HCT116 (cell line): Measurements from ENCODE around the gene RXFP4. TPM values are rescaled to one million over a fixed set of nuclear protein-coding genes. Genes with fewer than 3 reads are reported as not detected.

Source experiments
- ATAC-seq: fragments of 200-7000 bp; cut with Tn5 transposase; 2 replicates; pipeline ENCODE4 v1.9.1; 2020; ENCODE audit warnings: mild to moderate bottlenecking, moderate library complexity
- BruUV-seq: library from RNA; stranded (reverse); fragments of 400-500 nt; replicated peaks from 2 replicates; lab custom pipeline; 2021; lab: Mats Ljungman, UMichigan
- CTCF ChIA-PET: fragments of 300-600 bp; sonication (Branson Sonifier 250); formaldehyde crosslinking; loops from one replicate; lab custom pipeline; 2021; ENCODE audit warnings: antibody characterized with exemption; lab: Charles Lee
- POLR2A ChIA-PET: fragments of 300-600, 350-600 bp; sonication (Branson Sonifier 250); formaldehyde crosslinking; loops from one replicate; lab custom pipeline; 2021; ENCODE audit warnings: antibody characterized with exemption; lab: Charles Lee
- RAD21 ChIA-PET, 2 experiments: fragments of 300-600 bp; sonication (Branson Sonifier 250); formaldehyde crosslinking; loops; one replicate each; lab custom pipeline; 2023; ENCODE audit warnings: low total read pairs in 2 of 2; ENCODE audit not compliant: uncharacterized antibody in 2 of 2, unreplicated experiment in 2 of 2, low non-redundant PET in 1 of 2; lab: Charles Lee
- DNase-seq: peaks from one replicate; pipeline ENCODE4 v3.0.0-alpha.2; 2010; ENCODE audit warnings: low read depth, low spot score
- H2AFZ ChIP-seq: fragments of 200-600 bp; shearing (Covaris generic), sonication (generic); 2 replicates; pipeline ENCODE4 v1.6.1; 2017; ENCODE audit warnings: low read depth, mixed run types, mixed read lengths, antibody characterized with exemption, low read length; ENCODE audit not compliant: poor library complexity, severe bottlenecking
- H3K27ac ChIP-seq: 2 replicates; pipeline ENCODE4 v1.5.1; 2012; ENCODE audit warnings: low read depth, low read length
- H3K27me3 ChIP-seq: fragments of 200-600 bp; sonication (generic); 2 replicates; pipeline ENCODE4 v1.6.1; 2016; ENCODE audit warnings: mixed run types, low read length, mixed read lengths; ENCODE audit not compliant: insufficient read depth
- H3K36me3 ChIP-seq, 2 experiments: fragments of 200-500 bp in 1 of 2; fragments of 200-600 bp in 1 of 2; sonication (Bioruptor generic) in 1 of 2; sonication (generic) in 1 of 2; 2 replicates each; pipeline versions ENCODE4 v1.5.1 to v1.6.1; 2014 to 2016; ENCODE audit warnings: low read length in 2 of 2, inconsistent platforms in 1 of 2, mixed read lengths in 1 of 2, mixed run types in 1 of 2; ENCODE audit not compliant: insufficient read depth in 2 of 2, control insufficient read depth in 1 of 2
- H3K4me1 ChIP-seq, 2 experiments: fragments of 200-600 bp in 1 of 2; sonication (generic) in 1 of 2; 2 replicates each; pipeline versions ENCODE4 v1.5.1 to v1.6.1; 2012 to 2017; ENCODE audit warnings: low read length in 2 of 2, inconsistent platforms in 1 of 2, mild to moderate bottlenecking in 1 of 2, mixed read lengths in 1 of 2, mixed run types in 1 of 2, moderate library complexity in 1 of 2; ENCODE audit not compliant: insufficient read depth in 2 of 2, control insufficient read depth in 1 of 2
- H3K4me2 ChIP-seq: fragments of 200-600 bp; sonication (generic); 2 replicates; pipeline ENCODE4 v1.6.1; 2017; ENCODE audit warnings: mixed run types, low read length, mixed read lengths
- H3K4me3 ChIP-seq, 2 experiments: fragments of 200-600 bp in 1 of 2; sonication (generic) in 1 of 2; replicated peaks in 1 of 2; 2 replicates each; pipeline ENCODE4 v1.5.1; 2011 to 2016; ENCODE audit warnings: low read length in 2 of 2, control low read depth in 1 of 2, low read depth in 1 of 2, mild to moderate bottlenecking in 1 of 2, mixed read lengths in 1 of 2, mixed run types in 1 of 2
- H3K79me2 ChIP-seq: fragments of 200-600 bp; sonication (generic); 2 replicates; pipeline ENCODE4 v1.6.1; 2017; ENCODE audit warnings: mild to moderate bottlenecking, mixed run types, low read length, moderate library complexity, mixed read lengths; ENCODE audit not compliant: insufficient read depth
- H3K9ac ChIP-seq: fragments of 200-600 bp; sonication (generic); 2 replicates; pipeline ENCODE4 v1.6.1; 2016; ENCODE audit warnings: low read length, mixed read lengths
- H3K9me2 ChIP-seq: fragments of 200-600 bp; sonication (generic), shearing (Covaris generic); 2 replicates; pipeline ENCODE4 v1.6.1; 2017; ENCODE audit warnings: mixed run types, mild to moderate bottlenecking, moderate library complexity; ENCODE audit not compliant: insufficient read depth
- H3K9me3 ChIP-seq, 2 experiments: fragments of 200-500 bp in 1 of 2; fragments of 200-600 bp in 1 of 2; sonication (Bioruptor generic) in 1 of 2; sonication (generic) in 1 of 2; 2 replicates each; pipeline ENCODE4 v1.6.1; 2014 to 2017; ENCODE audit warnings: low read length in 2 of 2, mixed read lengths in 2 of 2, inconsistent platforms in 1 of 2, low read depth in 1 of 2, mild to moderate bottlenecking in 1 of 2, mixed run types in 1 of 2, moderate library complexity in 1 of 2; ENCODE audit not compliant: control insufficient read depth in 1 of 2, insufficient read depth in 1 of 2
- H4K20me1 ChIP-seq: fragments of 200-600 bp; sonication (generic), shearing (Covaris generic); 2 replicates; pipeline ENCODE4 v1.6.1; 2017; ENCODE audit warnings: mixed run types, mild to moderate bottlenecking, moderate library complexity; ENCODE audit not compliant: insufficient read depth
- CEBPB ChIP-seq: IDR thresholded peaks from 2 replicates; pipeline ENCODE4 v1.6.1; 2012; ENCODE audit warnings: low read depth
- CTCF ChIP-seq, 3 experiments: fragments of 200-600 bp in 1 of 3; sonication (generic) in 1 of 3; IDR thresholded peaks in 2 of 3; conservative IDR thresholded peaks in 1 of 3; 2 replicates each; pipeline ENCODE4 v1.5.1; 2012 to 2017; ENCODE audit warnings: low read depth in 2 of 3, low read length in 2 of 3, antibody characterized with exemption in 1 of 3, borderline replicate concordance in 1 of 3, control low read depth in 1 of 3, mild to moderate bottlenecking in 1 of 3, mixed read lengths in 1 of 3, mixed run types in 1 of 3, moderate library complexity in 1 of 3; ENCODE audit not compliant: insufficient read depth in 1 of 3
- ELF1 ChIP-seq: IDR thresholded peaks from 2 replicates; pipeline ENCODE4 v1.6.1; 2012; ENCODE audit warnings: low read depth, borderline replicate concordance
- EZH2phosphoT487 ChIP-seq: fragments of 200-600 bp; IDR thresholded peaks from 2 replicates; pipeline ENCODE4 v1.6.1; 2018; ENCODE audit warnings: antibody characterized with exemption, borderline replicate concordance
- JUND ChIP-seq: IDR thresholded peaks from 2 replicates; pipeline ENCODE4 v1.6.1; 2012
- REST ChIP-seq: IDR thresholded peaks from 2 replicates; pipeline ENCODE4 v1.6.1; 2012; ENCODE audit warnings: low read depth
- SIN3A ChIP-seq: IDR thresholded peaks from 2 replicates; pipeline ENCODE4 v1.6.1; 2012; ENCODE audit warnings: low read depth
- SRF ChIP-seq: IDR thresholded peaks from 2 replicates; pipeline ENCODE4 v1.6.1; 2012; ENCODE audit warnings: low read depth
- YY1 ChIP-seq: IDR thresholded peaks from 2 replicates; pipeline ENCODE4 v1.6.1; 2011; ENCODE audit warnings: low read length, low read depth, moderate library complexity, mild to moderate bottlenecking; ENCODE audit not compliant: insufficient replicate concordance; ENCODE audit errors: extremely low read depth
- ZFX ChIP-seq: fragments of 450-650 bp; IDR thresholded peaks from 2 replicates; pipeline ENCODE4 v1.6.1; 2017
- ZNF274 ChIP-seq: fragments of 200-500 bp; sonication (Bioruptor generic); IDR thresholded peaks from 2 replicates; pipeline ENCODE4 v1.6.1; 2014; ENCODE audit warnings: mild to moderate bottlenecking, low read depth, low read length, inconsistent platforms
- intact Hi-C: fragments of 100-400 bp; cut with micrococcal nuclease; formaldehyde crosslinking; loops from 2 replicates; pipeline ENCODE4 v1.10.0; 2022
- total RNA-seq: library from RNA; stranded (reverse); gene quantifications from one replicate; pipeline ENCODE4 v1.2.1, GENCODE V29; 2021; ENCODE audit not compliant: unreplicated experiment

The RXFP4 gene
- total RNA-seq, 1 experiment from 2014 or later = 0.20 TPM

GRCh38 chr1:155952505-155952890 lies 11.1 kb downstream of the RXFP4 start (continued):
- TF ChIP-seq YY1 (no peak), CTCF (IDR thresholded peaks at IDR 0.05 in 2 of 3, conservative IDR thresholded peaks at IDR 0.05 in 1 of 3; ENCODE audit: borderline replicate concordance in 1 of 3, insufficient read depth in 1 of 3, low read depth in 2 of 3, low read length in 2 of 3) (no peak), SIN3A (no peak), CEBPB (no peak), ELF1 (no peak)
- TF ChIP-seq, all 23 proteins: peak for 0

GRCh38 chr1:155954645-155955044 lies 13.2 kb downstream of the RXFP4 start:
- Histone ChIP-seq H3K9me2 (no peaks in the 10 kb centered on the region), H2AFZ (no peak overlapping the region), H3K27ac (no peak overlapping the region), H3K4me1 (peaks cover 0 to 4% of the 10 kb centered on the region in 2 experiments; a peak in 2 of 4 replicates), H3K36me3 (peaks cover 35 to 49% of the 10 kb centered on the region in 2 experiments; a peak in 3 of 4 replicates)
- POLR2A ChIA-PET = interaction anchor here (0.9 kb wide), 1 partner anchor 9 kb away, joined by 3 read pairs; no protein-coding TSS in a partner anchor
- TF ChIP-seq ZNF274 (no peak), JUND (0 out of 2 replicates have a peak, but pooled peaks have one; percentile 17), ZFX (no peak), SRF (no peak), SIN3A (no peak), REST (no peak), EZH2phosphoT487 (no peak)
- TF ChIP-seq, all 23 proteins: peak for 1
- Histone ChIP-seq H3K9me3 (no peaks in the 10 kb centered on the region), H4K20me1 (no peaks in the 10 kb centered on the region), H3K4me2 (no peak overlapping the region), H3K79me2 (no peaks in the 10 kb centered on the region; the same call in 1 of the 2 replicates), H3K27me3 (no peaks in the 10 kb centered on the region), H3K9ac (no peak overlapping the region), H3K4me3 (no peak overlapping the region)
- ChIA-PET RAD21 (interaction anchor here in 1 of 2 experiments (0.8 kb wide), 1 partner anchor 111 kb away, joined by 3 read pairs; no protein-coding TSS in a partner anchor), CTCF (interaction anchor here (0.9 to 1.2 kb wide), 2 partner anchors 35 to 175 kb away, joined by 3 read pairs; no protein-coding TSS in a partner anchor)
- ATAC-seq (no peak), DNase-seq (no peak)
- intact Hi-C loops = no loop called here
- BruUV-seq = no TSS peak
